ENCODE data around the gene NIT1. TPM values are rescaled to one million over a fixed set of nuclear protein-coding genes. Genes with fewer than 3 reads are reported as not detected.

The NIT1 gene
- total RNA-seq, 1 experiment from 2014 or later: 39.6 TPM

DNA sequence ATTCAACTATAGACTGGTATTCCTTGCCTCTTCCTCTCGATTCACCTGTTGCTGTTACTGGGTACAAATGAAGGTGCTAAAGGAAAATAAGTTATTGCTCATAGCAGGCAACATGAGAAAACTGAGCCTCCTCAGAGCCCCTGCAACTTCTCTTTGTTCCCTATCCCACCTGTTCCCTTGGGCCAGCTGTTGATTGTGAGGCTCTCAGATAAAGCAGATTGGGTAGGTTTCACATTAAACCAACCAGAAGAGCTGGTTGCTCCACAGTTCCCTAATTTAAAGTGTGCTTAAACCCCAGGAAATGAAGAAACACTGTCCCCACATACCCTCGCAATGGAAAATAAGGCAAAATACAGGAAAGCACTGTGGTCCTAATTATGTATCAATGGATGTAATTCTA lies 9.7 kb downstream of the NIT1 start:
- TF ChIP-seq, protein P1, sequence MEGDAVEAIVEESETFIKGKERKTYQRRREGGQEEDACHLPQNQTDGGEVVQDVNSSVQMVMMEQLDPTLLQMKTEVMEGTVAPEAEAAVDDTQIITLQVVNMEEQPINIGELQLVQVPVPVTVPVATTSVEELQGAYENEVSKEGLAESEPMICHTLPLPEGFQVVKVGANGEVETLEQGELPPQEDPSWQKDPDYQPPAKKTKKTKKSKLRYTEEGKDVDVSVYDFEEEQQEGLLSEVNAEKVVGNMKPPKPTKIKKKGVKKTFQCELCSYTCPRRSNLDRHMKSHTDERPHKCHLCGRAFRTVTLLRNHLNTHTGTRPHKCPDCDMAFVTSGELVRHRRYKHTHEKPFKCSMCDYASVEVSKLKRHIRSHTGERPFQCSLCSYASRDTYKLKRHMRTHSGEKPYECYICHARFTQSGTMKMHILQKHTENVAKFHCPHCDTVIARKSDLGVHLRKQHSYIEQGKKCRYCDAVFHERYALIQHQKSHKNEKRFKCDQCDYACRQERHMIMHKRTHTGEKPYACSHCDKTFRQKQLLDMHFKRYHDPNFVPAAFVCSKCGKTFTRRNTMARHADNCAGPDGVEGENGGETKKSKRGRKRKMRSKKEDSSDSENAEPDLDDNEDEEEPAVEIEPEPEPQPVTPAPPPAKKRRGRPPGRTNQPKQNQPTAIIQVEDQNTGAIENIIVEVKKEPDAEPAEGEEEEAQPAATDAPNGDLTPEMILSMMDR (conservative IDR thresholded peaks at IDR 0.05): no peak
- H4K91ac ChIP-seq (ENCODE audit: insufficient read length, low read depth, low read length): no peak overlapping the region
- H3K18ac ChIP-seq (ENCODE audit: insufficient read length, low read depth, low read length): no peak overlapping the region
- H3K27ac ChIP-seq (ENCODE audit: insufficient read length, low read depth, low read length): no peak overlapping the region
- no peak for DNase-seq
- H3K56ac ChIP-seq (ENCODE audit: insufficient read length, low read depth, low read length): no peak overlapping the region
- H3K14ac ChIP-seq (ENCODE audit: insufficient read depth, low read length): no peak overlapping the region
- no peaks in the 10 kb centered on the region for H3K4me1 ChIP-seq (ENCODE audit: insufficient read depth, low read length)
- no peak overlapping the region for H3K9ac ChIP-seq (ENCODE audit: extremely low read depth, insufficient read length, low read length)
- no peak overlapping the region for H2AK5ac ChIP-seq (ENCODE audit: insufficient read length, low read length)
- no peak overlapping the region for H3K4me2 ChIP-seq (ENCODE audit: insufficient read depth, insufficient read length, low read length)
- H3K9me3 ChIP-seq (ENCODE audit: control insufficient read depth, low read depth, low read length): no peaks in the 10 kb centered on the region
- H2BK12ac ChIP-seq (ENCODE audit: insufficient read length, low read depth, low read length): no peak overlapping the region
- H2BK20ac ChIP-seq (ENCODE audit: low read depth, low read length, poor library complexity, severe bottlenecking): no peak overlapping the region
- no peak overlapping the region for H2BK120ac ChIP-seq (ENCODE audit: low read depth, low read length, poor library complexity, severe bottlenecking)
- H4K8ac ChIP-seq (replicated peaks; ENCODE audit: insufficient read length, low read depth, low read length): no peak overlapping the region
- H2BK5ac ChIP-seq (ENCODE audit: insufficient read length, low read length): no peak overlapping the region
- no peak overlapping the region for H3K23ac ChIP-seq (ENCODE audit: insufficient read length, low read depth, low read length)
- Mint-ChIP-seq H3K4me3 (no peak overlapping the region), H3K27ac (no peak overlapping the region), H3K9me3 (no peaks in the 10 kb centered on the region; a peak in 1 of 5 replicates), H3K36me3 (ENCODE audit: insufficient read depth in 1 of 3, low read depth in 3 of 3) (peaks cover 27 to 69% (median 67%) of the 10 kb centered on the region in 3 experiments; a peak in 6 of 7 replicates), H3K4me1 (peaks cover 18 to 19% of the 10 kb centered on the region in 2 experiments), H3K27me3 (ENCODE audit: low read depth) (no peaks in the 10 kb centered on the region)
- H3K79me2 ChIP-seq (ENCODE audit: insufficient read depth, low read length): 0 out of 2 replicates have a peak, but pooled peaks cover 4% of the 10 kb centered on the region
- no peak overlapping the region for H4K5ac ChIP-seq (ENCODE audit: insufficient read length, low read depth, low read length)
- peaks cover 8% of the 10 kb centered on the region for H3K23me2 ChIP-seq (ENCODE audit: insufficient read length, low read depth, low read length, poor library complexity, severe bottlenecking)
- no peak overlapping the region for H3K4ac ChIP-seq (ENCODE audit: low read depth, low read length)
- H2BK15ac ChIP-seq (ENCODE audit: low read depth, low read length): no peak overlapping the region
- WGBS (ENCODE audit: extremely low coverage, insufficient read length, low lambda C conversion rate): no CpG with 5 or more reads among the region's 2 CpGs
- no peaks in the 10 kb centered on the region for H3K27me3 ChIP-seq (ENCODE audit: insufficient read depth, low read length)
- H4K20me1 ChIP-seq (ENCODE audit: control insufficient read depth, insufficient read depth, insufficient read length): no peaks in the 10 kb centered on the region
- no peak overlapping the region for H3T11ph ChIP-seq (ENCODE audit: low read length)
- no peak overlapping the region for H2AFZ ChIP-seq (ENCODE audit: low read length)
- H3K79me1 ChIP-seq (ENCODE audit: insufficient read depth, low read depth, low read length, poor library complexity, severe bottlenecking): peaks cover 5% of the 10 kb centered on the region
